CD4-positive, alpha-beta T cell treated with Interleukin-21 for 1 hour (primary cell): ENCODE measurements around the gene HAL.
A peak's percentile ranks its signal among the peaks of the same experiment; 100 is the strongest.

Source experiments
- DNase-seq: peaks from one replicate; pipeline ENCODE4 v3.0.0-alpha.2; 2020

The HAL gene

GRCh38 chr12:96006727-96007126, 10.6 kb upstream of the HAL start:
- DNase-seq, result no peak

- no peak for DNase-seq
Observed at GRCh38 chr12:96000858-96001257, 4.7 kb upstream of the HAL start.

- DNase-seq, result no peak
Observed at GRCh38 chr12:95999484-95999883, 3.3 kb upstream of the HAL start.

DNA sequence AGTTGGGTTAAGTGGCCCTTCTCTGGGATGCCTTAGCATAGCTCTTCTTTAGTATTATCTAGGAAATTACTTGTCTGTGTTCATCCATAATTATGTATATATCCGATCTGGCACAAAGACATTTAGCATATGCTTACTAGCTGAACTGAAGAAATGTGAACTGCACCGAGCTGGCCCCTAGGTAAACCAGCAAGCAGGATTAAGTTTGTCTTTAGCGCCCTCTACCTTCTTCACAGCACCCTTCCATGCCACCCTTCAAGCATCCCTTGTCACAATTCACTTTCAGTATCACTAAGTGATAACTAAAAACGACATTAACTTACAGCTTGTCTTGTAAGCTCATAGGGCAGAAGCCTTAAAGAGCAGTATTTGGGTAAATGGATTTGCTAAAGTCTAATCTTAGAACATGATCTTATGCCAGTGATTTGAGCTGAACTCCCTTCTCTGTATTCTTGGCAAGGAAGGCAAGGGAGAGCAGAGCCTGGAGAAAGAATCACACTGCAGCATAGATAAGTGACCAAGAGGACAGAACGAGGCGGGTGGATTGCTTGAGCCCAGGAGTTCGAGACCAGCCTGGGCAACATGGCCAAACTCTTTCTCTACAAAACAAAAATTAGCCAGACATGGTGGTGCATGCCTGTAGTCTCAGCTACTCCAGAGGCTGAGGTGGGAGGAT, 2.6 kb upstream of the HAL start:
- DNase-seq, result peak; percentile 72

GRCh38 chr12:95997911-95998510, 1.9 kb upstream of the HAL start:
- DNase-seq, result no peak

- DNase-seq, result no peak
Observed at GRCh38 chr12:95997276-95997675, 1.1 kb upstream of the HAL start.

- no peak for DNase-seq
Observed at GRCh38 chr12:95995238-95996031, 709 bp downstream of the HAL start.

- no peak for DNase-seq
Observed at GRCh38 chr12:95994476-95994875, 1.7 kb downstream of the HAL start.

DNA sequence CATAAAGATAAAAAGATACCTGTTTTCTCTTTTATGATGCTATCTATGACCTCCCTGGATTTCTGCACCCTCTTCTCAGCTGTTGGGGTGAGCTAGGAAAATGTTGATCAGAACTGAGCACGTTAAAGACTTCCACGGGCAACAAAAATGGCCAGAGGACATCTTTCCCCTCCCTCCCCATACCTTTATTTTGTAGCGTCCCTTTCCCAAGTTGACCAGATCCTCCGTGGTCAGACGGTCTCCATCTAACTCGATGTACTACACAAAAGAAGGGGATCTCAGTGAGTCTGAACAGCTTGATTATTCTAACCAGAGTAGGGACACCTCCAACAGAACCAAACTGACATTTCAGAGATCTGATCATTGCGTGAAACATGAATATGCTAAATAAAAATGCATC, 2.2 kb downstream of the HAL start:
- no peak for DNase-seq

DNA sequence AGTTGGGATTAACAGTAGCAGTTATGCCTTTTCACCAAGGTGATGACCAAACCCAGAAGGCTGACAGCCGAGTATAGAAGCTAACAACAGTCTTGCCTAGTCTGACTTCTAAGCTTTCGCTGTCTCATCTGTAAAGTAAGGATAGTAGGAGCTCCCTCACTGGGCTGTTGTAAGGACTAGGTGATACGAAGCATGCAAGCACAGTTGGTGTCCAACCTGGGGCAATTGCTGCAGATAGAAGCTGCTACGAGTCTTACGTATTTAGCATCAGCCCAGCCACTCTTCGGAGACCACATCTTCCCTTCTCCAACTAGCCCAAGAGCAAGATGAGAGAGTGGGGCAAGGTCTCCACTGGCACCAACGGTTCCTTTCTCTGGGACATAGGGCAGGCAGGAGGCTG, 6.0 kb downstream of the HAL start:
- DNase-seq, result no peak

- no peak for DNase-seq
Observed at GRCh38 chr12:95989504-95990123, 6.5 kb downstream of the HAL start.

- DNase-seq, result no peak
Observed at GRCh38 chr12:95988506-95989275, 7.5 kb downstream of the HAL start.

DNA sequence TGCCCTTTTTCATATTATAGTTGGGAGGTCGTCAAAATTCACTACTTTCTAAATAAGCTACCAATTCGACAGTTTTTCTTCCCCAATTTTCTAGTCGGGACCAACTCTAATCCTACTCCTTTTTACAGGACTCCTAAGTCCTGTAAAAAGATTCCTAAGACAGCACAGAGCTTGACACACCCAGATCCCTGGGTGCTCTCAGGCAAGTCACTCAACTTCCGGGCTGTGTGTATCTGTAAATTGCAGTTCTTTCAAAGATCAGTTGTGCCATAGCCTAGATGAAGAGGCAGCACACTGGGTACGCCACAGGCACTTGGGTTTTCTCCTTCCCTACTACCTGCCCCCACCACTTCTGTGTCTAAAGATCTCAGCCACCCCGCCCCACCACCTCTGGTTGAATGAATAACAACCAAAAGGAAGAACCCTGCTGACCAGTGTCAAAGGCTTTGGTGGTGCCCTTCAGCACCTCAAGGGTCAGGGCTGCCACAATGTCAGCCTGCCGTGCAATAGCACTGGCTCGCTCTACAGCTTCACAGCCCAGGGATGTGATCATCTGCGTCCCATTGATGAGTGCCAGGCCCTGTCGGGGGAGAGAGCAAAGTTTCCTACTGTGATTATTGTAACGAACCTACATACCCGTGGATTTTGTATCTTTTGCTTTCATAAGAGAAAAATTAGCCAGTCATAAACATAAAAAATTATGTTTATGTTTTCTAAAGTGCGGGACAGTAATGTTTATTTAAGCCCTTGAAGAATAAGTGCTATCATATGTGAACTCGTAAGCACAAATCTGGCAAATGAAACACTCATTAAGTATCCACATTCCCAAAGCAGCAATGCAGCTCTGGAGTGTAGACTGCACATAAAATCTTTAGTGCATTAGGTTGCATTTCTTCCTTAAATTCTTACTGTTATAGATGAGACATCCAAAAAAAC, 9.2 kb downstream of the HAL start:
- DNase-seq, result no peak

DNA sequence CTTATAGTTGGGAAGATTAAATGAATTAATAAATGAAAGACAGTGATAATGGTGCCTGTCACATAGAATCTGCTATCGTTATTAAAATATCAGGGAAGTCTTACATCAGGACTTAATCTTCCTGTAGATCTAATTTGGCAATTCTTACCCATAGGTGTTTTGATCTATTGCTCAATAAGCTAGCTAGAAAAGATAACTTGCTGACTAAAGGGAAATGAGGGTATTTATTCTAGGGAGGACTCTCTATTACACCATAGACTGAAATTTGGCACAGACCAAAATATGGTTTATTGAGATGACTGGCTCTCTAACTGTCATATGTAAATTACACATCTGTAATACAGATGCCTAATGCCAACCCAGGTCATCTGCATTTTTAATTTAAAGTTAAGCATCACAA, 11.5 kb downstream of the HAL start:
- DNase-seq, result no peak

DNA sequence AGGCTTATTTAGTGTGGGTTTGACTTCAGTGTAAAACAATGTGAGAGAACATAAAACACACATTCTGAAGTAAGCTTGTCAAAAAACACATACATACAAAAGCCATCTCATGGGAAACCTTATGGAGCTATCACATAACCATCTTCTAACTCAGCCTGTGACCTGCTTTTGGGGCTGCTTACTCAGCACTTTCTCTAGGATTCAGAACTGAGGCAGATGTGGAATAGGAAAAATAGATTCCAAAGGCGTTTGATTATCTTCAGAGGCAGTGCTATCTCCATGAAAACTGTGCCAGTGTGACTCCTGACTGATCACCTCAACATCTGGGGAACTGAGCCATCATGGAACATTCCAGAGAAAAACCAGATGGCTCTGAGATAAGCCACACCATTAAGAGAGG, 13.5 kb downstream of the HAL start:
- DNase-seq, result no peak

DNA sequence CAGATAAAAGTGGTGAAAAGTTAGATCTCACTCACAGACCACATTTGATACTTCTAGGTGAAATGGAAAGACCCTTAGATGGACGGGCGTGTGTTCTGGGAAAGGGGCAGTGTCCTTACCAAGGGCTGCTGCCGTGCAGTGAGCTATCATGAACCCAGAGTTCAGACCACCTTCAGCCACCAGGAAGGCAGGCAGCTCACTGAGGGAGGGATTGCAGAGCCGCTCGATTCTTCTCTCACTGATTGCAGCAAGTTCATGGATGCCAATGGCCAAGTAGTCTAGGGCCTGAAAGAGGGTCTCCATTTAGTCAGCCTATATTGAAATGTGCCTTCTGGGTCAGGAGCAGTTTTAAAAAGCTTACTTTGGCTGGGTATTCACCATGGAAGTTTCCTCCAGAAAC, 15.7 kb downstream of the HAL start:
- DNase-seq, result no peak

- no peak for DNase-seq
Observed at GRCh38 chr12:95978774-95979173, 17.4 kb downstream of the HAL start.

DNA sequence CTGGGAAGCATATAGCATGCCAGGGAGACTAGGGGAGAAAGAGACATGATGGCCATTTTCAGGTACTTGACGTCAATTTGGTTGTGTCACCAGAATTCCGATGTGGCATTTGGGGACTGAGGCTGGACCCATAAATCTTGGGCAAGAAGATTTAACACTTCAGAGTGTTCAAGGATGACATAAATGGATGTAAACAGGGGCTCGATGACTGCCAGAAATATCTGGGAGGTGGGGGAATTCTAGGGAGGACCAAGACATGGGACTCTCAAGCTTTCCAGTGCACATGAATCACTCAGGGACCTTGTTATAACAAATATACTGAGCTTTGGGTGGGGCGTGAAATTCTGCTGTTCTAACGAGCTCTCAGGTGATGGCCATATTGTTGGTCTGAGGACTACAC, 17.8 kb downstream of the HAL start:
- DNase-seq, result no peak

GRCh38 chr12:95977764-95978305, 18.3 kb downstream of the HAL start:
- no peak for DNase-seq

DNA sequence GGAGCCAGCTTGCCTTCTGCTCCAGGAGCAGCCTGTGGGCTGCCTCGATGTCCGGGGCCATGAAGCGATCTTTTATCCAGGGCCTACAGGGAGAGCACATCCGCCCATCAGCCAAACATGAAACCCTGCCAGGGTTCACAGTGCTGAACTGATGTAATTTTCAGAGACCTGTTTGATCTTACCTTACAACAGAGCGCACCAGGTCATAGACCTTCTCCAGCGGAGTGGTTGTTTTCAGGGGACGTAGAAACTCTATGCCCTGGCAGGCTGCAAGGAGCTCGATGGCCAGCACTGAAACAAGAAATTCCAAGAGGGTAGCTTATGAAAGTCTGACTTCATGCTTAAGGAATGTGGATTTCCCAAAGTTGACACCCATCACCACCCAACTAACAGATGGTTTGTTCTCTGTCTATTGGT, 19.7 kb downstream of the HAL start:
- no peak for DNase-seq

DNA sequence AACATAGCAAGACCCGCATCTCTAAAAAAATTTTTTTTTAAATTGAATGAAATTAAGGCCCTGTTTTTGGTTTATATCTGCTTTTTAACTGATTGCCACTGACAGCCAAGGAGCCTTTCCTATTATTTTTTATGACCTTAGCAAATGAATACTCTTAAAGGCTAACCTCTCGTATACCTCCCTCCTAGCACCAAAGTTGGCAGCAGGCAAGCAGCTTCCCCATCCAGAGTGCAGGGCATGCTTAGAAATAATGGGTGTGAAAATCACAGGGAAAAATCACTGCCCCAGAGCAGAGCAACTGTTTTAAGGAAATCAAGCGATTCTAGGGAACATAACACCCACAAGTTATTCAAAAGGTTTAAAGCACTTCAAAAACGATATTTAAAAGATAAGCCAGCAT, 20.7 kb downstream of the HAL start:
- no peak for DNase-seq

DNA sequence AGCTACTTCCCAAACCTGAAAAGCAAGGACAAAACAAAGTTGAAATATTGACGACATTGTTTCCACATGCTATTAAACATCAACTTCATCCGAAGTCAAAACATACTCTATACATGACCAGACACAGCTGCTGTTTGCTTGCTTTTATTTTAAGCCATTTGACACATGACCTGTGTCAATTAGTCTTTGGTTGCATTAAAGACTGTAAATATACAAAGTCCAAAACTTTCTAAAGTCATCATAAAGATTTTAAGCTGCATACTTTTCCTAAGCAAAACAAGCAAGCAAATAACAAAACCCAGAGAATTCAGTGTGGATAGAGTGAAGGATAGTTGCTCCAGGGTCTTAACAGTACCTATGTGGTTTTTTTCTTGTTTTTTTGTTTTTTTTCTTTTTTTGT, 21.8 kb downstream of the HAL start:
- no peak for DNase-seq
